Measurements from ENCODE around the gene KCNMB2.

KCNMB2 gene

DNA sequence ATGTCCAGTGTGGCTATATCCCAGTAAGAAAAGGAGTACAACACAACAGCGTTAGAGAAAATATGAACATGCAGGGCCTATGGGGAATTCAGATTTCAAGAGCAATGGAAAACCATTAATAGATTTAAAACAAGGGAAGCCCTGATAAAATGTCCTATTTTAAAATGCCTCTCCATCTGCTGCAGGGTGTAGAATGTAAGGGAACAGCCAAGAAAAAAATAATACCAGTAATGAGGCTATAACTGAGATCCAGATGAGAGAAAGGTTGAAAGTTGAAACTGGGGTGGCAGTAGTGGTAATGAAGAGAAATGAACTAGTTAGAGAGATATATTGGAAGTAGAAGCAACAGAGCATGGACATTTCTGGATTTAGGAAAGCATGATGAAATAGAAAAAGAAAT, 226.1 kb downstream of the KCNMB2 start:
- no peak for DNase-seq

GRCh38 chr3:178765472-178765871, 229.2 kb downstream of the KCNMB2 start:
- no peak for DNase-seq

GRCh38 chr3:178767581-178767980, 231.3 kb downstream of the KCNMB2 start:
- DNase-seq = no peak

GRCh38 chr3:178768072-178768864, 232.0 kb downstream of the KCNMB2 start:
- no peak for DNase-seq

DNA sequence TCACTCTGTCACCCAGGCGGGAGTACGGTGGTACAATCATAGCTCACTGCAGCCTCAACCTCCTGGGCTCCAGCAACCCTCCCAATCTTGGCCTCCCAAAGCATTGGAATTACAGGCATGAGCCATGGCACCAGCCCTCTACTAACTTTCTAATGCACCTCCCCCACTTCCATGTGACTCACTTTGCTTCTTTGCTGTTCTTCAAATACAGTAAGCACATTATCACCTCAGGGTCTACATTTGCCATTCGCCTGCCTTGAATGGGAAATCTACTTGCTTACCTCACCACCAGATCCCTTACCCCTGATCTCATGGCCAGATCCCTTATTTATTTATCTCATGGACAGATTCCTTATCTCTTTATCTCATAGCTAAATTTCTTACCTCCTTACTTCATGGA, 235.3 kb downstream of the KCNMB2 start:
- no peak for DNase-seq

- DNase-seq = no peak
Measured at GRCh38 chr3:178772746-178773145, 236.5 kb downstream of the KCNMB2 start.

DNA sequence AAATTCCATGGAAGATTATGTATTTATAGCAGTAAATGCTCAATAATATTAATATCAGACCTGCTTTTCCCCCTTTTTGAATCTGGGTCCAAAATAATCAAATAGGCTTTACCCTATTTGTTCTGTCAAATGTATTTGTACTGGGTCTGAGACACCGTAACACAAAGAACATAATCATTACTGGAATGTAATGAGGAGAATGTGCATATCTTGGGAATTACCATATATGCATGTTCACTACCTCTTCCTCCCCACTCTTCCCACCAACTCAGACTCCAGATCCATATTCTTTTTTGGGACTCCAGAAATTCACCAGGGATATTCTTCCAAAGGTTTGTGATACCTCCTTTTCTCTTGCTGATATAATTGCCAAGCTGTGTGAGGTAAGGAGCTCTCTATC, 237.1 kb downstream of the KCNMB2 start:
- no peak for DNase-seq

- DNase-seq = no peak
Measured at GRCh38 chr3:178777718-178778411, 241.6 kb downstream of the KCNMB2 start.

DNA sequence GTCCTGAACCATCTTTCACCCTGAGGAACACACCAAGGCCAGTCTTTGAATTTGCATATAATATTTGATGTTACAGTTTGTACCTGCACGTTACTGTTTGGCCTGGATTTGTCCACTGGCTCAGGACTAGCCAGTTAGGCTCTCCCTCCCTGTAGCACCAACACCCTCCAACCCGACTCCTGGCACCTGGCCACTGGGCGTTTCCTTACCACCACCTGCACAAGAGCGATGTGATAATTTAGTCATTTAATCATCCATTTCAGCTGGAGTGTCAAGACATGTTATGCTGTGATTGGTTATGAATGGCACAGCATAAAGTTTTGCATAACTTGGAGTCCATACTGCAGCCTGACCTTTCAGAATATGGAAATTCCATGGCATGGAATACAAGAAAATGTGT, 242.4 kb downstream of the KCNMB2 start:
- no peak for DNase-seq

- DNase-seq = no peak
Measured at GRCh38 chr3:178785961-178786360, 249.7 kb downstream of the KCNMB2 start.

- DNase-seq = no peak
Measured at GRCh38 chr3:178787960-178788359, 251.7 kb downstream of the KCNMB2 start.

DNA sequence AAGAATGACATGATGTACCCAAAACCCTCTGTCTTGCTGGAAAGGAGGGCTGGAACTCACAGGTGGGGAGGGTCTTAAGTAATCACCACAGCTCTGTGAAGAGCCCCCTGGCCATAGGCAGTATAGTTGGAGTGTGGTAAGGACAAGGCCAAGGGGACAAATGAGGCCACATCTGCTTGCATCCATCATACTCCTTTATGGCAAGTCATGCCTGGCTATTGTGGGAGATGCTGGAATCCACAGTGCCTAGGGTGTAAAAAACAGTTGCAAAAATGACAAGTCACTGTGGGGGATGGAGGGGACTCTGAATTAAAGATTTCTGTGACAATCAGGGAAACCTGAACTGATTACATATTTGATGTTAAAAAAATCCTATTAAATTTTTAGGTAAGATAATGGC, 258.5 kb downstream of the KCNMB2 start:
- no peak for DNase-seq

DNA sequence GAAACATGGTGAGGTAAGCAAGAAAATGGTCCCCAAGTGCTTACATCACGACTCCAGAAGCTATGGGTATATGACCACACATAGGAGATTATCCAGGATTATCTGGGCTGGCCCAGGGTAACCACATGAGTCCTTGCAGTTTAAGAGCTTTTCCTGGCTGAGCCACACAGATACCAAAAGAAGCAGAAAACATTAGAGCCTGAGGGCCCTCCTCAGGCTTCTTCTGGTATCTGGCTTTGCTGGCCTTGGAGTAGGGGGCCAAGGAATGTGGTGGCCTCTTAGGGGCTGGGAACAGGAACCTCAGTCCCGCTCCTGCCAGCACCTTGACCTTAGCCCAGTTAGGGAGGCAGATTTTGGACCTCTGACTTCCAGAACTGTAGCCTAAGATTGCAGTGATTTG, 259.1 kb downstream of the KCNMB2 start:
- DNase-seq = no peak

GRCh38 chr3:178802259-178802658, 266.0 kb downstream of the KCNMB2 start:
- DNase-seq = no peak

- no peak for DNase-seq
Measured at GRCh38 chr3:178802993-178803693, 266.9 kb downstream of the KCNMB2 start.

GRCh38 chr3:178804606-178805005, 268.4 kb downstream of the KCNMB2 start:
- DNase-seq = no peak

DNA sequence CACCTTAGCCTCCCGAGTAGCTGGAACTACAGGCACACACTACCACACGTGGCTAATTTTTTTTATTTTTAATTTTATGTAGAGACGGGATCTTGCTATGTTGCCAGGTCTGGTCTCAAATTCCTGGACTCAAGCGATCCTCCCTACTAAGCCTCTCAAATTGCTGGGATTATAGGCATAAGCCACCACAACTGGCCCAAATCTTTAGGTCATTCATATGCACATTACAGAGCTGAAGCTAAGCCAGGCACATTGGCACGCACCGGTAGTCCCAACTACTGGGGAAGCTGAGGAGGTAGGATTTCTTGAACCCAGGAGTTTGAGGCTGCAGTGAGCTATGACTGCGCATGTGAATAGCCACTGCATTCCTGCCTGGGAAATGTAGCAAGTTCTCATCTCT, 269.5 kb downstream of the KCNMB2 start:
- no peak for DNase-seq

DNA sequence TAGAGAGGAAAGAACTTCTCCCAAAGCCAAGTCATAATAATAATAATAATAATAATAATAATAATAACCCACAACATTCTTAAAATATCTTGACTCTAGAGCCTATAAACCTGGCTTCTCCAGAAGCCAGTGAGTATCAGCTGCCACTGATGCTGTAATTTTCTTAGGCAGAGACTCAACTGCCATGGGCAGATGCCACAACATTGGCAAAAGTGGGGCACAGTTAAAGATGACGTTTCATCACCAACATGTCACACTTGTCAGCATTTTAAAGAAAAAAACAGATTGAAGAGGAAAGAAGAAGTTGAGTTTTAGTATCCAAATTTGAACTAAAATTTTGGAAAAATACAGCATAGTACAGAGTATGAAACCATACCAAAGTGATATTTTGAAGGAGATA, 270.4 kb downstream of the KCNMB2 start:
- no peak for DNase-seq

GRCh38 chr3:178807694-178808093, 271.5 kb downstream of the KCNMB2 start:
- no peak for DNase-seq

DNA sequence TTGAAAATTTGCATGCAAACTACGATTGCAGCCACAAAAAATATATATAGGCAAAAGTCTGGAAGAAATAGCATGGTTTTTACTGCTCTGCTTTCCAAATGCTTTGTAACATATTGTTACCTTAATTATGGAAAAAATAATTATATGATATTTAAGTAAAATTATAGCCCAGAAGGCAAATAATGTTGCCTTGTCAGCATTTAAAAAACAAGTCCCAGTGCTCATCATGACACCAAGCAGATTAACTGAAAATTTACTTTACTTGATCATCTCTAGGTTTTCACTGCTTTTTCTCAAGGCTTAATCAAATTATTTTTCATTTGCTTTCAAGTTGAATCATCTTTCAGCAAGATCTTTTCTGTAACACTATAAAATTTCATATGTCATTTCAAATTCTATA, 272.5 kb downstream of the KCNMB2 start:
- DNase-seq = no peak

DNA sequence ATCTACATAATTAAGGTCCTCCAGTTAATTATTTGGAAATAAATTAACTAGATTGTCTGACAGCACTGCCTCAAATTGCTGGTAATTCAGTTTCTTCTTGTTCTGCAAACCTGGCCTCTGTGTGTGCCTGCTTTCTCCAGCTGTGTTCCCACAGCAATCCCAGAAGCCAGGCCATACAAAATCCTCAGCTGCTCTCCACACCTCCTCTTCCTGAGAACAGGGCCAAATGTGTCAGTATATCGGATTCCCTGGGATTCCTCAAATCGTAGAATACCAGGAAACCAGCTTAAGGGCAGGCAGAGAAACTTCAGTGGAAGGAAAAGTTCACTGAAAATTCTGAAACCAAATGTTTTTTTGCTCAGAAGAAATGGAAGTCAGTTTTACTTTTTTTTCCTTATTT, 273.9 kb downstream of the KCNMB2 start:
- DNase-seq = no peak

- DNase-seq = no peak
Measured at GRCh38 chr3:178822722-178823121, 286.5 kb downstream of the KCNMB2 start.

DNA sequence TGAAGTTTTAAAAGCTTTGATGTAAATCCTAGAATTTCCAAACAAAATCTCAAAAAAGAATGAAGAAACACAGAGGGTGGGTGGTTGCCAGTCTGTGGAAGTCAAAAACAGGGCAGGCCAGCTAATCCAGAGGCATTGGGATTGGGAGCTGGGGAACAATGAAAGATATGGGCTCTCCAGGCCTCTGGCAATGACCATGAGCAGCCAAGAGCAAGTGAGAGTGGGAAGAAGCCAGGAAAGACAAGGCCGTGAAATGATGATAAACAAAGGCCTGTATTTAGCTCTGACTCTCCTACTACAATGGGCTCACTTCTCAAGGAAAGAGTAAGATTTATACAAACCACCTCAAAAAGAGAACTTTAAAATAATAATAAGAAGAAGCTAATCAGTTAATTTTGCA, 286.9 kb downstream of the KCNMB2 start:
- no peak for DNase-seq

Data from CD4-positive, alpha-beta T cell treated with Interleukin-17A for 1 hour (primary cell).